ENCODE results near the gene TMEM222.
A peak's percentile ranks its signal among the peaks of the same experiment; 100 is the strongest.

The TMEM222 gene

GRCh38 chr1:27359822-27360158 is 37.8 kb downstream of the TMEM222 start:
- no peak for DNase-seq (ENCODE audit: low read depth in 2 of 2)

- no peak for DNase-seq (ENCODE audit: low read depth in 2 of 2)
Observed at GRCh38 chr1:27360159-27361043, 38.4 kb downstream of the TMEM222 start.

- no peak for DNase-seq (ENCODE audit: low read depth in 2 of 2)
Observed at GRCh38 chr1:27361044-27361402, 39.1 kb downstream of the TMEM222 start.

- DNase-seq (ENCODE audit: low read depth in 2 of 2): no peak
Observed at GRCh38 chr1:27361553-27361952, 39.6 kb downstream of the TMEM222 start.

- DNase-seq (ENCODE audit: low read depth in 2 of 2): no peak
Observed at GRCh38 chr1:27363766-27364695, 42.1 kb downstream of the TMEM222 start.

- no peak for DNase-seq (ENCODE audit: low read depth in 2 of 2)
Observed at GRCh38 chr1:27364696-27365371, 42.9 kb downstream of the TMEM222 start.

- peak; percentile 52 to 55 for DNase-seq (ENCODE audit: low read depth in 2 of 2)
Observed at GRCh38 chr1:27365372-27366112, 43.6 kb downstream of the TMEM222 start.

GRCh38 chr1:27366113-27366410 is 44.1 kb downstream of the TMEM222 start:
- DNase-seq (ENCODE audit: low read depth in 2 of 2): peak in 1 of 2 donors; percentile 42

GRCh38 chr1:27366411-27367159 is 44.6 kb downstream of the TMEM222 start, which contains the start of gene MAP3K6:
MAP3K6 (minus strand) TSS chr1:27366961; CDS start chr1:27366597, 364 bp downstream.
- DNase-seq (ENCODE audit: low read depth in 2 of 2): no peak

- no peak for DNase-seq (ENCODE audit: low read depth in 2 of 2)
Observed at GRCh38 chr1:27367160-27367650, 45.2 kb downstream of the TMEM222 start.

GRCh38 chr1:27368869-27369582 is 47.1 kb downstream of the TMEM222 start:
- no peak for DNase-seq (ENCODE audit: low read depth in 2 of 2)

- no peak for DNase-seq (ENCODE audit: low read depth in 2 of 2)
Observed at GRCh38 chr1:27372022-27372807, 50.3 kb downstream of the TMEM222 start.

- no peak for DNase-seq (ENCODE audit: low read depth in 2 of 2)
Observed at GRCh38 chr1:27372808-27373690, 51.1 kb downstream of the TMEM222 start.

GRCh38 chr1:27374362-27375086 is 52.6 kb downstream of the TMEM222 start, which contains the start of gene FCN3:
FCN3 (minus strand) TSS chr1:27374824; CDS start chr1:27374818, 6 bp downstream.
- DNase-seq (ENCODE audit: low read depth in 2 of 2): no peak

- no peak for DNase-seq (ENCODE audit: low read depth in 2 of 2)
Observed at GRCh38 chr1:27377760-27378495, 56.0 kb downstream of the TMEM222 start.

- DNase-seq (ENCODE audit: low read depth in 2 of 2): no peak
Observed at GRCh38 chr1:27379564-27380122, 57.7 kb downstream of the TMEM222 start.

Measured in stimulated activated CD8-positive, alpha-beta memory T cell treated with anti-CD3 and anti-CD28 coated beads, Interleukin-15, amount 100 ng/mL, for 4 hours (primary cell).